Endometrial microvascular endothelial cells (primary cell): ENCODE data around the gene ATAD2B. TPM values are rescaled to one million over a fixed set of nuclear protein-coding genes. Genes with fewer than 3 reads are reported as not detected.
"Not testable (repeated sequence)": the region's sequence is repeated elsewhere in the genome, so short reads cannot be mapped to it uniquely, and the experiment has no call there.

Experiments used
- in situ Hi-C: cut with HindIII; loops from 2 replicates; pipeline ENCODE4 v1.10.0; 2017; ENCODE audit warnings: low sequenced_read_pairs, low pct_unique_long_range_greater_than_20kb; ENCODE audit errors: inconsistent ontology term
- total RNA-seq: library from RNA; depleted of rRNA; stranded (reverse); fragments of >200 nt; gene quantifications from one replicate; pipeline ENCODE4 v1.2.3, GENCODE V29; 2015; ENCODE audit errors: inconsistent ontology term

Gene ATAD2B
- total RNA-seq, 1 donor from 2014 or later: 5.0 TPM

DNA sequence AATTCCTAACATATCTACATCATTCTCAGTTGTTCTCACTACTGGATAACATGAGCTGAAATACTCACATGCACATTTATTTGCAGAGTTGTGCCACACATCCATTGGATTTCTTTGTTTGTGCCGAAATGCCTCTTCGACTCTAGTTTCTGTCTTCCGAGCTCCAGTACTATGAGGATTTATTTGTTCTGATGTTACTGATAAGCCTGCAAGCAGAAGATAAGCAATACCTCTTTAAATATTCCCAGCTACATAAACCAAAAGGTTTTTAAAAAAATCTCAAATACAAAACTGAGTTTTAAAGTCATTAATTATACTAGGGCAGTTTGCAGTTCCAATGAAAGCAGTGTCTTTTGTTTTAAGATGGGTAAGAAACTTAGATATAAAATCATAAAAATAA is 164.8 kb downstream of the ATAD2B start:
- in situ Hi-C loops: no loop called here

DNA sequence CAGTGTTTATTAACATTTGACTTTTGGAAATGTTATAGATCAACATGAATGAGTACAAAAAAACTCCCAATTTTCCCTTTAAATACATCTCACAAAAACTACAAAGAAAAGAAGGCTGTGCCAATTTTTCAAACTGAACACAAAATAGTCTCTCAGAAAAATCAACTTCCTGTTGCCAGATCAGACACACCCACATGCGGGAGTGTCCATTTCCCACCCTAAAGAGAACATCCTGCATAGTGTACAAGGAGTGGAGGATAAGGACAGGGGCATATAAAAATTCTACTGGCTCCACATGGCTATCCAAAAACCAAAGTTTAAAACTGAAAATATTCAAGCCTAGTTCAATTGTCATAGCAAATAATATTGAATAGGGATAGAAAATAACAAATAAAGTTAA is 165.3 kb downstream of the ATAD2B start:
- in situ Hi-C loops: no loop called here

- in situ Hi-C loops: no loop called here
Measured at GRCh38 chr2:23760736-23761135, 166.2 kb downstream of the ATAD2B start.

DNA sequence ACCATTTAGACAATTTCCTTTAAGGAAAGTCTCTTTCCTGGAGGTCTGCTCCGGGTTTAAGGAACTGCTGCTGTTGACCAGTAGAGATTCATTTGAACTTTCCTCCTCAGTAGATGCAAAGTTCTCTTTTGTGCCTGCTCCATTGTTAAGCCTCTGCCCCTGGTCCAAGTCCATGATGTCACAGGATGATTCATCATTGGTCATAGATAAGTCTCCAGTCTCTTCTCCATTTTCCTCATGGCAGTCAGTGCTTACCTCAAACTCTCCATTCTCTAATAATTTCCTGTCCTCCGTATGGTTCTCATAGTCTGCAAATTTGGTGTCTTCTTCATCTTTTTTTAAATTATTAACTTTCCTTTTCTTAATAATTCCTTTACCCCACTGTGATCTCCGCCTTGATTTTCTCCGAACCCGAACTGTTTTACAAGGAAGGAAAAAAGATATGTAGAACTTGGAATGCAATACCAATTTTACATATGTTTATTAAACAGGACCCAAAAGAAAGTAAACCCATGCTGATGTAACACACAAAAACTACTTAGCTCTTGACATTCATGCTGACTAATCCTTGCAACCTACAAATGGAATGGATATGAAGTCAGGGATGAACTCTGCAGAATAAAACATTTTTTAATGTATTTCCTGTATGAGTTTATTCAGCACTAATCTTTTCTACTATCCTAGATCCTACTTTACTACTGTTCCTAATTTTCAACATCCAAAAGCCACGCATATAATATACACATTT is 169.1 kb downstream of the ATAD2B start:
- in situ Hi-C loops: no loop called here

GRCh38 chr2:23756593-23757292 is 170.2 kb downstream of the ATAD2B start:
- in situ Hi-C loops: no loop called here

GRCh38 chr2:23754970-23755369 is 172.0 kb downstream of the ATAD2B start:
- in situ Hi-C loops: no loop called here

DNA sequence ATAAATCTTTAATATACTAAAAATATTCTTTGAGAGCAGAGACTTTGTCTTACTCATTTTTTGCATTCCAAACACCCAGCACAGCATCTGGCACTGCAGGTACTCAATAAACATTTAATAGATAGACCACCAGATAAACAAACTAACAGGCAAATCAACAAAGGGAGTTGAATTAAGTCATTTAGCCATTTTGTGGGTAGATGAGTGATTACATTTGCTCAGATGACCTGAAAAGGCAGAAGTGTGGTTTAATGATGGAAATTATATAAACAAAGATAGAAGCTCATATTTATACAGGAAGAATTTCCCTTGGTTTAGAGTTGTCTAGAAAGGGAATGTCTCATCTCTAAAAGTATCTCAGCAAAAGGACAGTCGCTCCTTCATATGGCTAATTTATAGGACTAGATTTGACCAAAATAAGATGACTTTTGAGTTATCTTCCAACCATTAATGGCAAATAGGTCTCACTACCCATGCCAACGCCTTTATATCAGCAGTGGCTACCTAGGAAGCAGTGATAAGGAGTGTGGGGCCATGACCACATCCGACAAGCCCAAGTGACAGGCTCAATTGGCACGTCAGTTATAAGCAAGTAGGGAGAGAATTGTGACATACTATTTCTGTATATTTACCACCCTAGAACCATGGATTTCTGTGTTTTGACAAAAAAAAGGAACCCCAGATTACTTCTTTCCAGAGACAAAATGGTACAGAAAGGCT is 173.5 kb downstream of the ATAD2B start:
- in situ Hi-C loops: no loop called here

- in situ Hi-C loops: no loop called here
Measured at GRCh38 chr2:23751747-23752265, 175.1 kb downstream of the ATAD2B start.

DNA sequence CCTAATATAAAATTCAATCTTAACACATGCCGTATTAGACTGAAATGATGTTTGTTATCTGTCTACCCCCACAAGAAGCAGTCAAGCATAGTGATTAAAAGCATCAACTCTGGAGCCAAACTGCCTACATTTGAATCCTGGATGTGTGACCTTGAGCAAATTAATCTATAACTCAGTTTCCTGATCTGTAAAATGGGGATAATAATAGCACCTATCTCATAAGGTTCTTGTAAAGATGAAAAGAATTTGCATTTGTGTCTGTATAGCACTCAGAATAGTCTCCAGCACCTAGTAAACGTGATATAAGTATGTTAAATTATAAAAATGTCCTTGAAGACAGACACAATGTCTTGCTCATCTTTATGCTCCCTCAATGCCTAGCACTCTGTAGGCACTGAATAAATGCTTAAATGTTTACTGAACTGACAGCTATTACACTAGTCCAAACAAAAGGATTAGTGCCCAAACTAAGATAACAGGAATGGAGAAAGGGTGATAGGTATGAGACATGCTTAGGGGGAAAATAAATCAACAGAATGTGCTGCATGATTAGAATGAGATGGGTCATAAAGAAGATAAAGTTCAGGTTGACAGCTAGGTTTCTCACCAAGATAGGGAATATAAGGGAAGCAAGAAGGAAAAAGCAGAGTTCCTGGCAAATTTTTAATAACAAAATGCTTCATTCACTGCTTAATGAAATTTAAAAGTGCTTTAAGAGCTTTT is 180.6 kb downstream of the ATAD2B start:
- in situ Hi-C loops: no loop called here

DNA sequence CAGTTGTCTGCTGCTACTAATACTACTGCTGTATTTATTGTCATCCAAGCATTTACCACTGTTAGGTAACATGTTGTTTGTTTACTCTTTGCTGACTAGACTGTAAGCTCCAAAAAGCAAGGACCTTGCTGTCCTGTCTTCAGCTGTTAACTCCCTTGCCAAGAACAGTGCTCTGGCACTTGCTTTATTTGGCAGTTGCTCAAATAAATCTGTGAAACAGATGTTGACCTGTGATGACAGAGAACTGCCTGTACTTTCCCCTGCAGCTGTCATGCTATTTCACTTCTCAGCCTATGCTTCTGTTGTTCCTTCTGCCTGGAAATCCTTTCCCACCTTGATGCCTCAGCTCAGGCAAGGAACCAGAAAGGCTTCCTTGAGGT is 181.2 kb downstream of the ATAD2B start:
- in situ Hi-C loops: no loop called here

- in situ Hi-C loops: no loop called here
Measured at GRCh38 chr2:23745068-23745725, 181.7 kb downstream of the ATAD2B start.

- in situ Hi-C loops: not testable (repeated sequence)
Measured at GRCh38 chr2:23736783-23737182, 190.1 kb downstream of the ATAD2B start.

- in situ Hi-C loops: no loop called here
Measured at GRCh38 chr2:23734416-23734815, 192.5 kb downstream of the ATAD2B start.

DNA sequence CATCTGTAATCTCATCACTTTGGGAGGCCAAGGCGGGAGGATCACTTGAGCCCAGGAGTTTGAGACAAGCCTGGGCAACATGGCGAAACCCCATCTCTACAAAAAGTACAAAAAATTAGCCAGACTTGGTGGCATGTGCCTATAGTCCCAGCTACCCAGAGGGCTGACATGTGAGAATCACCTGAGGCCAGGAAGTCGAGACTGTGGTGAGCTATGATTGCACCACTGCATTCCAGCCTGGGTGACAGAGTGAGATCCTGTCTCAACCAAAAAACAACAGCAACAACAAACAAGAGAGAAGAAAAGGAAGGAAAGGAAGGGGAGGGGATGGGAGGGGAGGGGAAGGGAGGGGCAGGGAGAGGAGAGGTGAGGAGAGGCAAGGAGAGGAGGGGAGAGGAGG is 203.9 kb downstream of the ATAD2B start:
- in situ Hi-C loops: not testable (repeated sequence)

DNA sequence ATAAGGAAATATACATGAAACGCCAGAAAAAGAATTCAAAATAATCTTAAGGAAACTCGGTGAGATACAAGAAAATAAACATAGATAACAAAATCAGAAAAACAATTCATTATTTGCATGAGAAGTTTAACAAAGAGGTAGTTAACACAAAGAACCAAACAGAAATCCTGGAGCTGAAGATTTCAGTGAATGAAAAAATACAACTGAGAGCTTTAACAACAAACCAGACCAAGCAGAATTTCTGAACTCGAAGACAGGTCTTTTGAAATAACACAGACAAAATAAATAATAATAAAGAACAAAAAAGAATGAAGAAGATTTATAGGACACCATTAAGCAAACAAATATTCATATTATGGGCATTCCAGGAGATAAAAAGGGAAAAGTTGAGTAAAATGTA is 204.7 kb downstream of the ATAD2B start:
- in situ Hi-C loops: no loop called here

DNA sequence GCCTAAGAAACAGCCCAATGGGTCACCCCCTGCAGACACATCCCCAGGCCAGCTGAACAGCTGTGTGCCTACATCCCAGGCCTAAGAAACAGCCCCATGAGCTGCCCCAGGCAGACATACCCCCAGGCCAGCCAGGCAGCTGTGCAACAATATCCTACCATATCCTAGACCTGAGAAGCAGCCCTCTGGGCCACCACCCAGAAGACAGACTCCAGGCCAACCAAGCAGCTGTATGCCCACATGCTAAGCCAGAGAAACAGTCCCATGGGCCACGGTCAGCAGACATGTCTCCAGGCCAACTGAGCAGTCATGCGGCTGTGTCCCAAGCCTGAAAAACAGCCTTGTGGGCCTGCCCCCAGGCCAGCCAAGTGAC is 205.5 kb downstream of the ATAD2B start:
- in situ Hi-C loops: no loop called here

GRCh38 chr2:23720705-23721453 is 206.0 kb downstream of the ATAD2B start:
- in situ Hi-C loops: no loop called here

DNA sequence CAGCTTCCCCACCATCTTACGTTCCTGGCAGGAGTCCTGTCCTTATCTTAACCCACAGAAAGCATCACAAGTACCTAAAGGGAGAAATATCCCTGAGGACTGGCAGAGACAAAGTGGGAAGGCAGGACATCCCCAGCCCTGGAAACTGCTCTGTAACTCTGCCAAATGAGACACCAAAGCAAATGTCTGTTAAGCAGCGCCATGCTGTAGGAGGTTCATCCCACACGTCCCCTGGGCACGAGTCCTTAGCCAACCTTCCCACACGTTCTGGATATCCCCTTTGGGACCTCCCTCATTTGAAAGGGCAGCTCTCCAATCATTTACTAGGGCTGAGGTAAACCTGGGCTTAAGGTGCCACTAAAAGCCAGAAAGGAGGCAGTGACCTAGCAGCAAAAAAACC is 207.2 kb downstream of the ATAD2B start:
- in situ Hi-C loops: no loop called here
